SH-SY5Y (cell line): ENCODE measurements around the gene PSAP.

Source experiments
- GATA2 ChIP-seq: IDR thresholded peaks from 2 replicates; pipeline ENCODE4 v1.6.1; 2011; ENCODE audit warnings: mild to moderate bottlenecking, low read depth, low read length
- GATA3 ChIP-seq: IDR thresholded peaks from 2 replicates; pipeline ENCODE4 v1.6.1; 2011; ENCODE audit warnings: low read depth, mild to moderate bottlenecking, low read length, moderate library complexity

DNA sequence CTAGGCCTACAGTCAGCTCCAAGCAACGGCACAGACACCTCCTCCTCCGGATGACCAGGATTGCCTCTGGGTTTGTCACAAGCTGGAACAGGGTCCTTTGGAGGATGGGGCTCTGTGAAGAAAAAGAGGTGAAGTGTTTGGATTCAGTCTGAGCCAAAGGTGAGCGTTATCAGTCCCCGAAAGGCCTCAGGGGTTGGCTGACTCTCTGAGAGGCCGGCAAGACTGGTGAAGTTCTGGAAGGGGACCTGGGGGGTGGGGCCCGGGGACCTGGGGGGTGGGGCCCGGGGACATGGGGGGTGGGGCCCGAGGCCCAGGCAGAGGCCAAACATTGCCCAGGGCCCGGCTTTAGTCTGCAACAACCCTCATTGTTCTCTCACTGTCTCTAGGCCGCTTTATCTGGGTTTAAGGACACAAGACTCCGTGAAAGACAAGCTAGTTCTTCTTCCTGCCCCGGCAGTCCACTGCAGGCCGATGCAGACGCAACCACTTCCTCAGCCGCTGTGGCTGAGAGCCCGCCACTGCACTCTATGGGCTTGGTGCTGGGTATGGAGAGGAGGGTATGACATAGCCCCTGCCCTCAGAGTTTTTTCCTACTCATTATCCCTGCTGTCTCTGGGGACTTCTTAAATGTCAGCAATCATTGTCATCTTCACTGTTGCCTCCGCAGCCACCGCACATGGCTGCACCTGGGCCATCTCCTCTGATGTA, 27.4 kb upstream of the PSAP start:
- TF ChIP-seq GATA2 = no peak
- no peak for TF ChIP-seq GATA3
